ENCODE data around the gene BFSP2.
A peak's percentile ranks its signal among the peaks of the same experiment; 100 is the strongest.
"Not testable (repeated sequence)": the region's sequence is repeated elsewhere in the genome, so short reads cannot be mapped to it uniquely, and the experiment has no call there.

BFSP2 gene

DNA sequence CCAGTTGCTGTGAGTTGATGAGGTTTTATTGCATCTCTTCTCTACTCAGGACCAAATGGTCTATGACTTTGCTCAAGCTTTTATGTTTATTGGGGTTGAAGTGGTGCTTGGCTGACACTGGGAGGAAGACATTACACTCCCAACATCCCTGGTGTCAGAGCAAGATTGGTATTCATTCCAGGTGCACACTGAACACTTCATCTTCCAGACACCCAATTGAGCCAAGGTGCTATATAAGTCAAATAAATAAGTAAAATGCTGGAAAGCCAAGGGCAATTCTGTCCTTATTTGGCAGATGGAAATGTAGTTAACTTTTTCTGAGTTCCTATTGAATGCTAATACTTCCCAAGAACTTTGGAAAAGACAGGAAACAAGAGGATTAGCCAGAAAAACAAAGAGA lies 120.4 kb downstream of the BFSP2 start:
- Histone ChIP-seq H3K79me2 (ENCODE audit: insufficient read depth, low read length) (no peaks in the 10 kb centered on the region), H3K9me3 (ENCODE audit: insufficient read depth, low read length) (no peaks in the 10 kb centered on the region), H3K9me2 (replicated peaks; ENCODE audit: insufficient read depth, low read length) (no peaks in the 10 kb centered on the region), H3K36me3 (ENCODE audit: low read length) (no peaks in the 10 kb centered on the region), H2AFZ (ENCODE audit: low read depth, low read length, severe bottlenecking) (no peak overlapping the region), H3K9ac (ENCODE audit: low read length) (no peak overlapping the region), H3K4me2 (ENCODE audit: low read depth, low read length, poor library complexity, severe bottlenecking) (no peak overlapping the region), H3K27ac (ENCODE audit: low read depth, low read length) (no peak overlapping the region), H3K27me3 (ENCODE audit: low read length) (no peaks in the 10 kb centered on the region), H4K20me1 (ENCODE audit: low read depth, low read length) (no peaks in the 10 kb centered on the region), H3F3A (ENCODE audit: insufficient read depth) (no peaks in the 10 kb centered on the region), H3K4me3 (ENCODE audit: insufficient read depth, low read length, poor library complexity, severe bottlenecking) (no peak overlapping the region)
- no peak for TF ChIP-seq EZH2phosphoT487 (conservative IDR thresholded peaks at IDR 0.05; ENCODE audit: low read length)
- TF ChIP-seq, protein P1, sequence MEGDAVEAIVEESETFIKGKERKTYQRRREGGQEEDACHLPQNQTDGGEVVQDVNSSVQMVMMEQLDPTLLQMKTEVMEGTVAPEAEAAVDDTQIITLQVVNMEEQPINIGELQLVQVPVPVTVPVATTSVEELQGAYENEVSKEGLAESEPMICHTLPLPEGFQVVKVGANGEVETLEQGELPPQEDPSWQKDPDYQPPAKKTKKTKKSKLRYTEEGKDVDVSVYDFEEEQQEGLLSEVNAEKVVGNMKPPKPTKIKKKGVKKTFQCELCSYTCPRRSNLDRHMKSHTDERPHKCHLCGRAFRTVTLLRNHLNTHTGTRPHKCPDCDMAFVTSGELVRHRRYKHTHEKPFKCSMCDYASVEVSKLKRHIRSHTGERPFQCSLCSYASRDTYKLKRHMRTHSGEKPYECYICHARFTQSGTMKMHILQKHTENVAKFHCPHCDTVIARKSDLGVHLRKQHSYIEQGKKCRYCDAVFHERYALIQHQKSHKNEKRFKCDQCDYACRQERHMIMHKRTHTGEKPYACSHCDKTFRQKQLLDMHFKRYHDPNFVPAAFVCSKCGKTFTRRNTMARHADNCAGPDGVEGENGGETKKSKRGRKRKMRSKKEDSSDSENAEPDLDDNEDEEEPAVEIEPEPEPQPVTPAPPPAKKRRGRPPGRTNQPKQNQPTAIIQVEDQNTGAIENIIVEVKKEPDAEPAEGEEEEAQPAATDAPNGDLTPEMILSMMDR (IDR thresholded peaks at IDR 0.05; ENCODE audit: insufficient read depth, low read length, poor library complexity, severe bottlenecking), result no peak

GRCh38 chr3:133520938-133521337 lies 121.1 kb downstream of the BFSP2 start:
- not testable (repeated sequence) for H3K9me3 ChIP-seq (ENCODE audit: insufficient read depth, low read length); H4K20me1 ChIP-seq (ENCODE audit: low read depth, low read length); H3K9me2 ChIP-seq (replicated peaks; ENCODE audit: insufficient read depth, low read length); H3K27me3 ChIP-seq (ENCODE audit: low read length); H3K79me2 ChIP-seq (ENCODE audit: insufficient read depth, low read length); H3K36me3 ChIP-seq (ENCODE audit: low read length); H2AFZ ChIP-seq (ENCODE audit: low read depth, low read length, severe bottlenecking); H3F3A ChIP-seq (ENCODE audit: insufficient read depth); H3K9ac ChIP-seq (ENCODE audit: low read length); H3K27ac ChIP-seq (ENCODE audit: low read depth, low read length); H3K4me2 ChIP-seq (ENCODE audit: low read depth, low read length, poor library complexity, severe bottlenecking); H3K4me3 ChIP-seq (ENCODE audit: insufficient read depth, low read length, poor library complexity, severe bottlenecking)

DNA sequence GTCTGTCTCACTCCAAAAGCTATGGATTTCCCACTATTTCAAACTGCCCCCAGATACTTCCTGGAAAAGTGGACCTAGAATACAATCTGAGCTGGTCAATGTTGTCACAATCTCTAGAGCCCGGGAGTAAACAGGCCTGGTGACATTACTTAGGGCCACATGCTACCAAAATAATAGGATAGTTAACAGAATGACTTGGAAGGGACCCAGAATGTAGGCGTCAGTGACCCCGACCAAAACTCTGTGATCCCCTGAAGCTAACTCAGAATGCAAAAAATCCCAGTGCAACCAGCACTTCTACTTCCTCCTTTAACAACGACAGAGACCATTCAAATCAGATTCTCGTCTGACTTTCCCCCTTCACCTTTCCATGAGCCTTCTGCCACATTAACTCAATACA lies 122.1 kb downstream of the BFSP2 start:
- peak overlapping the region; percentile 2 for H2AFZ ChIP-seq (ENCODE audit: low read depth, low read length, severe bottlenecking)

DNA sequence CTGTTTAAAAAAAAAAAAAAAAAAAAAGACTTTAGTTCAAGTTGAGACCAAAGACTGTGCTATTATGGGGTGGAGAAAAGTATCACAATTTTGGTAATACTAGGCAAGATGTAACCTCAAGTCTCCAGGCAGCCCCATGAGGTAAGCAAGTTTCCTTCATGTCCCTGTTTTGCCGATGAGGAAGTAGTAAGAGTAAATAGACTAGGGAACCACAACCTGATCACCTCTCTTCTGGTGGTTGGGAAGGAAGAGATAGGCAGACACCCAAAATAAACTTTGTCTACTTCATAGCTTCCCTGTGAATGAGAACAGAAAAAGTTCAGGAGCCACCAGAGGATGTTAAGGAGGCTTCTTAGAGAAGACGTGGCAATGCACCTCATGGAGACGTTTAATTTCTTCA lies 123.9 kb downstream of the BFSP2 start:
- H3K9me2 ChIP-seq (replicated peaks; ENCODE audit: insufficient read depth, low read length); H3K4me3 ChIP-seq (ENCODE audit: insufficient read depth, low read length, poor library complexity, severe bottlenecking); H3K9me3 ChIP-seq (ENCODE audit: insufficient read depth, low read length); H2AFZ ChIP-seq (ENCODE audit: low read depth, low read length, severe bottlenecking); H3K79me2 ChIP-seq (ENCODE audit: insufficient read depth, low read length); H3F3A ChIP-seq (ENCODE audit: insufficient read depth); H3K36me3 ChIP-seq (ENCODE audit: low read length); H3K4me2 ChIP-seq (ENCODE audit: low read depth, low read length, poor library complexity, severe bottlenecking); H3K9ac ChIP-seq (ENCODE audit: low read length); H3K27ac ChIP-seq (ENCODE audit: low read depth, low read length); H3K27me3 ChIP-seq (ENCODE audit: low read length); H4K20me1 ChIP-seq (ENCODE audit: low read depth, low read length): not testable (repeated sequence)

More for the DNA sequence above, 122.1 kb downstream of the BFSP2 start:
- Histone ChIP-seq H3K9ac (ENCODE audit: low read length) (no peak overlapping the region), H4K20me1 (ENCODE audit: low read depth, low read length) (no peaks in the 10 kb centered on the region), H3K9me2 (replicated peaks; ENCODE audit: insufficient read depth, low read length) (no peaks in the 10 kb centered on the region), H3K4me3 (ENCODE audit: insufficient read depth, low read length, poor library complexity, severe bottlenecking) (no peak overlapping the region), H3K27ac (ENCODE audit: low read depth, low read length) (no peak overlapping the region), H3K9me3 (ENCODE audit: insufficient read depth, low read length) (no peaks in the 10 kb centered on the region), H3K4me2 (ENCODE audit: low read depth, low read length, poor library complexity, severe bottlenecking) (no peak overlapping the region), H3K27me3 (ENCODE audit: low read length) (no peaks in the 10 kb centered on the region), H3K79me2 (ENCODE audit: insufficient read depth, low read length) (no peaks in the 10 kb centered on the region), H3F3A (ENCODE audit: insufficient read depth) (no peaks in the 10 kb centered on the region), H3K36me3 (ENCODE audit: low read length) (no peaks in the 10 kb centered on the region)
- TF ChIP-seq, protein P1 (IDR thresholded peaks at IDR 0.05; ENCODE audit: insufficient read depth, low read length, poor library complexity, severe bottlenecking), result no peak
- no peak for TF ChIP-seq EZH2phosphoT487 (conservative IDR thresholded peaks at IDR 0.05; ENCODE audit: low read length)
